Measurements from ENCODE around the gene CCDC70.
"Not testable (repeated sequence)": the region's sequence is repeated elsewhere in the genome, so short reads cannot be mapped to it uniquely, and the experiment has no call there.

Gene CCDC70

GRCh38 chr13:51824712-51825111 is 37.1 kb upstream of the CCDC70 start:
- peak overlapping the region; percentile 90 to 95 for H3K4me3 Mint-ChIP-seq

GRCh38 chr13:51825165-51825592 is 36.6 kb upstream of the CCDC70 start:
- Mint-ChIP-seq H3K27me3 (no peaks in the 10 kb centered on the region), H3K4me3 (peak overlapping the region; percentile 90 to 95), H3K4me1 (peaks cover 88% of the 10 kb centered on the region), H3K9me3 (no peaks in the 10 kb centered on the region), H3K27ac (peak overlapping the region; percentile 96 to 97)
- ATAC-seq (peak; percentile 59), DNase-seq (no peak)

More at GRCh38 chr13:51824712-51825111, 37.1 kb upstream of the CCDC70 start:
- Mint-ChIP-seq H3K27ac (peak overlapping the region; percentile 96 to 97), H3K4me1 (peaks cover 88% of the 10 kb centered on the region)
- ATAC-seq: peak; percentile 4
- DNase-seq, H3K27me3 Mint-ChIP-seq, H3K9me3 Mint-ChIP-seq: not testable (repeated sequence)

GRCh38 chr13:51825681-51826254 is 36.0 kb upstream of the CCDC70 start:
- H3K27ac Mint-ChIP-seq: peak overlapping the region; percentile 96 to 97
- peak overlapping the region; percentile 90 to 95 for H3K4me3 Mint-ChIP-seq
- H3K27me3 Mint-ChIP-seq: no peaks in the 10 kb centered on the region
- DNase-seq: no peak
- ATAC-seq: peak; percentile 26
- H3K9me3 Mint-ChIP-seq: no peaks in the 10 kb centered on the region
- H3K4me1 Mint-ChIP-seq: peaks cover 88% of the 10 kb centered on the region

- peak overlapping the region; percentile 90 to 95 for H3K4me3 Mint-ChIP-seq
- no peaks in the 10 kb centered on the region for H3K27me3 Mint-ChIP-seq
Observed at GRCh38 chr13:51826606-51827005, 35.2 kb upstream of the CCDC70 start.

GRCh38 chr13:51827254-51827653 is 34.5 kb upstream of the CCDC70 start:
- Mint-ChIP-seq H3K9me3 (no peaks in the 10 kb centered on the region), H3K4me1 (peaks cover 89% of the 10 kb centered on the region), H3K27ac (peak overlapping the region; percentile 68 to 87), H3K4me3 (peak overlapping the region; percentile 90 to 95), H3K27me3 (no peaks in the 10 kb centered on the region)
- ATAC-seq (no peak), DNase-seq (no peak)

More at GRCh38 chr13:51826606-51827005, 35.2 kb upstream of the CCDC70 start:
- Mint-ChIP-seq H3K27ac (peak overlapping the region; percentile 87 to 96), H3K4me1 (peaks cover 89% of the 10 kb centered on the region), H3K9me3 (no peaks in the 10 kb centered on the region)
- DNase-seq (no peak), ATAC-seq (no peak)

GRCh38 chr13:51828730-51829567 is 32.8 kb upstream of the CCDC70 start:
- peaks cover 87% of the 10 kb centered on the region for H3K4me1 Mint-ChIP-seq
- no peaks in the 10 kb centered on the region for H3K27me3 Mint-ChIP-seq
- no peak for DNase-seq
- ATAC-seq: no peak
- H3K27ac Mint-ChIP-seq: no peak overlapping the region
- H3K9me3 Mint-ChIP-seq: no peaks in the 10 kb centered on the region
- H3K4me3 Mint-ChIP-seq: peak overlapping the region in 1 of 2 donors; percentile 14

GRCh38 chr13:51829568-51829899 is 32.2 kb upstream of the CCDC70 start:
- ATAC-seq (no peak), DNase-seq (peak in 1 of 2 donors; percentile 6)
- Mint-ChIP-seq H3K27ac (no peak overlapping the region), H3K9me3 (no peaks in the 10 kb centered on the region), H3K4me3 (no peak overlapping the region), H3K27me3 (no peaks in the 10 kb centered on the region), H3K4me1 (peaks cover 88% of the 10 kb centered on the region)

- Mint-ChIP-seq H3K4me3 (no peak overlapping the region), H3K27me3 (no peaks in the 10 kb centered on the region), H3K27ac (no peak overlapping the region), H3K9me3 (no peaks in the 10 kb centered on the region), H3K4me1 (peaks cover 79% of the 10 kb centered on the region)
- DNase-seq: peak in 1 of 2 donors; percentile 5
- ATAC-seq: no peak
Observed at GRCh38 chr13:51831519-51831918, 30.2 kb upstream of the CCDC70 start.

- H3K27ac Mint-ChIP-seq: no peak overlapping the region
- ATAC-seq (peak; percentile 97), DNase-seq (peak in 1 of 2 donors; percentile 67)
- no peaks in the 10 kb centered on the region for H3K27me3 Mint-ChIP-seq
- H3K9me3 Mint-ChIP-seq: no peaks in the 10 kb centered on the region
- peaks cover 79% of the 10 kb centered on the region for H3K4me1 Mint-ChIP-seq
- H3K4me3 Mint-ChIP-seq: peak overlapping the region; percentile 41 to 57
Observed at GRCh38 chr13:51832471-51833152, 29.2 kb upstream of the CCDC70 start.

- ATAC-seq: no peak
- Mint-ChIP-seq H3K9me3 (no peaks in the 10 kb centered on the region), H3K27me3 (no peaks in the 10 kb centered on the region), H3K27ac (no peak overlapping the region), H3K4me1 (peaks cover 79% of the 10 kb centered on the region), H3K4me3 (no peak overlapping the region)
- no peak for DNase-seq
Observed at GRCh38 chr13:51833980-51834379, 27.8 kb upstream of the CCDC70 start.

GRCh38 chr13:51834581-51835171 is 27.1 kb upstream of the CCDC70 start:
- H3K4me3 Mint-ChIP-seq: no peak overlapping the region
- ATAC-seq (no peak), DNase-seq (no peak)
- no peaks in the 10 kb centered on the region for H3K27me3 Mint-ChIP-seq
- peaks cover 74% of the 10 kb centered on the region for H3K4me1 Mint-ChIP-seq
- H3K27ac Mint-ChIP-seq: no peak overlapping the region
- no peaks in the 10 kb centered on the region for H3K9me3 Mint-ChIP-seq

- ATAC-seq: no peak
- H3K27me3 Mint-ChIP-seq: no peaks in the 10 kb centered on the region
- H3K4me1 Mint-ChIP-seq: peaks cover 51% of the 10 kb centered on the region
- no peak for DNase-seq
- no peaks in the 10 kb centered on the region for H3K9me3 Mint-ChIP-seq
- H3K4me3 Mint-ChIP-seq: no peak overlapping the region
- H3K27ac Mint-ChIP-seq: no peak overlapping the region
Observed at GRCh38 chr13:51837016-51837415, 24.8 kb upstream of the CCDC70 start.

- no peak for DNase-seq
- ATAC-seq: peak; percentile 53
- Mint-ChIP-seq H3K27me3 (no peaks in the 10 kb centered on the region), H3K9me3 (no peaks in the 10 kb centered on the region), H3K27ac (no peak overlapping the region), H3K4me1 (peaks cover 41% of the 10 kb centered on the region), H3K4me3 (no peak overlapping the region)
Observed at GRCh38 chr13:51838240-51838846, 23.4 kb upstream of the CCDC70 start.

- no peaks in the 10 kb centered on the region for H3K9me3 Mint-ChIP-seq
- H3K27ac Mint-ChIP-seq: no peak overlapping the region
- DNase-seq (no peak), ATAC-seq (no peak)
- peaks cover 7% of the 10 kb centered on the region for H3K27me3 Mint-ChIP-seq
- H3K4me3 Mint-ChIP-seq: no peak overlapping the region
- peaks cover 36% of the 10 kb centered on the region for H3K4me1 Mint-ChIP-seq
Observed at GRCh38 chr13:51839711-51840540, 21.8 kb upstream of the CCDC70 start.
